Lower lobe of right lung (tissue), 2 donors: ENCODE measurements around the gene OR7D2. TPM values are rescaled to one million over a fixed set of nuclear protein-coding genes. Genes with fewer than 3 reads are reported as not detected.

Experiments used
- ATAC-seq, 2 donors: fragments of 200-7000 bp; cut with Tn5 transposase; one replicate each; pipeline ENCODE4 v1.9.1; 2020 to 2022; ENCODE audit warnings: mild to moderate bottlenecking in 2 of 2, moderate library complexity in 2 of 2
- DNase-seq: peaks from one replicate; pipeline ENCODE4 v3.0.0-alpha.2; 2020
- H3K27ac ChIP-seq: fragments of 200-600 bp; one replicate; pipeline ENCODE4 v1.8.0; 2022
- H3K27me3 ChIP-seq: fragments of 200-600 bp; one replicate; pipeline ENCODE4 v1.8.0; 2022; ENCODE audit warnings: low read depth
- H3K36me3 ChIP-seq: fragments of 200-600 bp; one replicate; pipeline ENCODE4 v1.8.0; 2022; ENCODE audit warnings: mild to moderate bottlenecking
- H3K4me1 ChIP-seq: fragments of 200-600 bp; one replicate; pipeline ENCODE4 v1.8.0; 2022
- H3K4me3 ChIP-seq: fragments of 200-600 bp; one replicate; pipeline ENCODE4 v1.8.0; 2022; ENCODE audit warnings: mild to moderate bottlenecking
- H3K9me3 ChIP-seq: fragments of 200-600 bp; one replicate; pipeline ENCODE4 v1.8.0; 2022
- CTCF ChIP-seq: fragments of 200-600 bp; IDR thresholded peaks from one replicate; pipeline ENCODE4 v1.8.0; 2022; ENCODE audit warnings: antibody characterized with exemption, mild to moderate bottlenecking
- intact Hi-C: fragments of 100-400 bp; cut with DNase I; formaldehyde crosslinking; loops from one replicate; pipeline ENCODE4 v1.11.0; 2022
- total RNA-seq: library from RNA; stranded (reverse); fragmentation: NEBNext Ultra II Directional; extraction: Animal tissue kit (Norgen Biotek cat#: 25700); gene quantifications from one replicate; pipeline ENCODE4 v1.2.1, GENCODE V29; 2021
- donor health status: DM: no; HTN: yes; CAD: no; lungs with severe emphysema.

The OR7D2 gene
- total RNA-seq, 1 donor from 2014 or later, result 0.59 TPM

- intact Hi-C loops, result no loop called here
- H3K27me3 ChIP-seq, result no peaks in the 10 kb centered on the region
- H3K4me1 ChIP-seq, result no peaks in the 10 kb centered on the region
- H3K9me3 ChIP-seq, result peaks cover 50% of the 10 kb centered on the region
- peaks cover 58% of the 10 kb centered on the region for H3K36me3 ChIP-seq
- TF ChIP-seq CTCF, result no peak
- H3K4me3 ChIP-seq, result no peak overlapping the region
- no peak for DNase-seq
- no peak overlapping the region for H3K27ac ChIP-seq
- ATAC-seq, result no peak
Measured at GRCh38 chr19:9155591-9155990, 23.2 kb upstream of the OR7D2 start.

GRCh38 chr19:9156304-9156703, 22.5 kb upstream of the OR7D2 start:
- no peak for TF ChIP-seq CTCF
- no peaks in the 10 kb centered on the region for H3K27me3 ChIP-seq
- peaks cover 57% of the 10 kb centered on the region for H3K9me3 ChIP-seq
- H3K4me3 ChIP-seq, result no peak overlapping the region
- no peak for ATAC-seq
- peaks cover 65% of the 10 kb centered on the region for H3K36me3 ChIP-seq
- H3K4me1 ChIP-seq, result no peaks in the 10 kb centered on the region
- H3K27ac ChIP-seq, result no peak overlapping the region
- no peak for DNase-seq
- intact Hi-C loops, result no loop called here

- H3K4me1 ChIP-seq, result no peaks in the 10 kb centered on the region
- H3K36me3 ChIP-seq, result peaks cover 80% of the 10 kb centered on the region
- H3K27ac ChIP-seq, result no peak overlapping the region
- H3K4me3 ChIP-seq, result no peak overlapping the region
- H3K9me3 ChIP-seq, result peaks cover 41% of the 10 kb centered on the region
- no peaks in the 10 kb centered on the region for H3K27me3 ChIP-seq
- no peak for TF ChIP-seq CTCF
- intact Hi-C loops, result no loop called here
- DNase-seq (no peak), ATAC-seq (peak in 1 of 2 donors; percentile 23)
Measured at GRCh38 chr19:9159891-9160290, 18.9 kb upstream of the OR7D2 start.

GRCh38 chr19:9161427-9161826, 17.4 kb upstream of the OR7D2 start:
- ATAC-seq, result no peak
- intact Hi-C loops, result no loop called here
- Histone ChIP-seq H3K4me1 (no peaks in the 10 kb centered on the region), H3K27ac (no peak overlapping the region), H3K36me3 (peaks cover 72% of the 10 kb centered on the region), H3K4me3 (no peak overlapping the region), H3K27me3 (no peaks in the 10 kb centered on the region), H3K9me3 (peaks cover 34% of the 10 kb centered on the region)
- no peak for DNase-seq
- TF ChIP-seq CTCF, result no peak

- intact Hi-C loops, result no loop called here
- no peak overlapping the region for H3K27ac ChIP-seq
- H3K27me3 ChIP-seq, result no peaks in the 10 kb centered on the region
- TF ChIP-seq CTCF, result no peak
- H3K9me3 ChIP-seq, result peaks cover 23% of the 10 kb centered on the region
- no peak for DNase-seq
- peaks cover 33% of the 10 kb centered on the region for H3K36me3 ChIP-seq
- ATAC-seq, result no peak
- no peaks in the 10 kb centered on the region for H3K4me1 ChIP-seq
- H3K4me3 ChIP-seq, result no peak overlapping the region
Measured at GRCh38 chr19:9165261-9165660, 13.5 kb upstream of the OR7D2 start.

- no peak for TF ChIP-seq CTCF
- no peak overlapping the region for H3K4me3 ChIP-seq
- DNase-seq, result no peak
- no peaks in the 10 kb centered on the region for H3K4me1 ChIP-seq
- no peak for ATAC-seq
- intact Hi-C loops, result no loop called here
- H3K36me3 ChIP-seq, result peaks cover 17% of the 10 kb centered on the region
- peaks cover 7% of the 10 kb centered on the region for H3K9me3 ChIP-seq
- no peak overlapping the region for H3K27ac ChIP-seq
- no peaks in the 10 kb centered on the region for H3K27me3 ChIP-seq
Measured at GRCh38 chr19:9166846-9167245, 11.9 kb upstream of the OR7D2 start.
